HCT116 (cell line): ENCODE measurements around the gene ZNF189. TPM values are rescaled to one million over a fixed set of nuclear protein-coding genes. Genes with fewer than 3 reads are reported as not detected.

Source experiments
- ATAC-seq: fragments of 200-7000 bp; cut with Tn5 transposase; 2 replicates; pipeline ENCODE4 v1.9.1; 2020; ENCODE audit warnings: mild to moderate bottlenecking, moderate library complexity
- BruUV-seq: library from RNA; stranded (reverse); fragments of 400-500 nt; replicated peaks from 2 replicates; lab custom pipeline; 2021; lab: Mats Ljungman, UMichigan
- CTCF ChIA-PET: fragments of 300-600 bp; sonication (Branson Sonifier 250); formaldehyde crosslinking; loops from one replicate; lab custom pipeline; 2021; ENCODE audit warnings: antibody characterized with exemption; lab: Charles Lee
- POLR2A ChIA-PET: fragments of 300-600, 350-600 bp; sonication (Branson Sonifier 250); formaldehyde crosslinking; loops from one replicate; lab custom pipeline; 2021; ENCODE audit warnings: antibody characterized with exemption; lab: Charles Lee
- RAD21 ChIA-PET, 2 experiments: fragments of 300-600 bp; sonication (Branson Sonifier 250); formaldehyde crosslinking; loops; one replicate each; lab custom pipeline; 2023; ENCODE audit warnings: low total read pairs in 2 of 2; ENCODE audit not compliant: uncharacterized antibody in 2 of 2, unreplicated experiment in 2 of 2, low non-redundant PET in 1 of 2; lab: Charles Lee
- DNase-seq: peaks from one replicate; pipeline ENCODE4 v3.0.0-alpha.2; 2010; ENCODE audit warnings: low read depth, low spot score
- H2AFZ ChIP-seq: fragments of 200-600 bp; shearing (Covaris generic), sonication (generic); 2 replicates; pipeline ENCODE4 v1.6.1; 2017; ENCODE audit warnings: low read depth, mixed run types, mixed read lengths, antibody characterized with exemption, low read length; ENCODE audit not compliant: poor library complexity, severe bottlenecking
- H3K27ac ChIP-seq: 2 replicates; pipeline ENCODE4 v1.5.1; 2012; ENCODE audit warnings: low read depth, low read length
- H3K27me3 ChIP-seq: fragments of 200-600 bp; sonication (generic); 2 replicates; pipeline ENCODE4 v1.6.1; 2016; ENCODE audit warnings: mixed run types, low read length, mixed read lengths; ENCODE audit not compliant: insufficient read depth
- H3K36me3 ChIP-seq, 2 experiments: fragments of 200-500 bp in 1 of 2; fragments of 200-600 bp in 1 of 2; sonication (Bioruptor generic) in 1 of 2; sonication (generic) in 1 of 2; 2 replicates each; pipeline versions ENCODE4 v1.5.1 to v1.6.1; 2014 to 2016; ENCODE audit warnings: low read length in 2 of 2, inconsistent platforms in 1 of 2, mixed read lengths in 1 of 2, mixed run types in 1 of 2; ENCODE audit not compliant: insufficient read depth in 2 of 2, control insufficient read depth in 1 of 2
- H3K4me1 ChIP-seq, 2 experiments: fragments of 200-600 bp in 1 of 2; sonication (generic) in 1 of 2; 2 replicates each; pipeline versions ENCODE4 v1.5.1 to v1.6.1; 2012 to 2017; ENCODE audit warnings: low read length in 2 of 2, inconsistent platforms in 1 of 2, mild to moderate bottlenecking in 1 of 2, mixed read lengths in 1 of 2, mixed run types in 1 of 2, moderate library complexity in 1 of 2; ENCODE audit not compliant: insufficient read depth in 2 of 2, control insufficient read depth in 1 of 2
- H3K4me2 ChIP-seq: fragments of 200-600 bp; sonication (generic); 2 replicates; pipeline ENCODE4 v1.6.1; 2017; ENCODE audit warnings: mixed run types, low read length, mixed read lengths
- H3K4me3 ChIP-seq, 2 experiments: fragments of 200-600 bp in 1 of 2; sonication (generic) in 1 of 2; replicated peaks in 1 of 2; 2 replicates each; pipeline ENCODE4 v1.5.1; 2011 to 2016; ENCODE audit warnings: low read length in 2 of 2, control low read depth in 1 of 2, low read depth in 1 of 2, mild to moderate bottlenecking in 1 of 2, mixed read lengths in 1 of 2, mixed run types in 1 of 2
- H3K79me2 ChIP-seq: fragments of 200-600 bp; sonication (generic); 2 replicates; pipeline ENCODE4 v1.6.1; 2017; ENCODE audit warnings: mild to moderate bottlenecking, mixed run types, low read length, moderate library complexity, mixed read lengths; ENCODE audit not compliant: insufficient read depth
- H3K9ac ChIP-seq: fragments of 200-600 bp; sonication (generic); 2 replicates; pipeline ENCODE4 v1.6.1; 2016; ENCODE audit warnings: low read length, mixed read lengths
- H3K9me2 ChIP-seq: fragments of 200-600 bp; sonication (generic), shearing (Covaris generic); 2 replicates; pipeline ENCODE4 v1.6.1; 2017; ENCODE audit warnings: mixed run types, mild to moderate bottlenecking, moderate library complexity; ENCODE audit not compliant: insufficient read depth
- H3K9me3 ChIP-seq, 2 experiments: fragments of 200-500 bp in 1 of 2; fragments of 200-600 bp in 1 of 2; sonication (Bioruptor generic) in 1 of 2; sonication (generic) in 1 of 2; 2 replicates each; pipeline ENCODE4 v1.6.1; 2014 to 2017; ENCODE audit warnings: low read length in 2 of 2, mixed read lengths in 2 of 2, inconsistent platforms in 1 of 2, low read depth in 1 of 2, mild to moderate bottlenecking in 1 of 2, mixed run types in 1 of 2, moderate library complexity in 1 of 2; ENCODE audit not compliant: control insufficient read depth in 1 of 2, insufficient read depth in 1 of 2
- H4K20me1 ChIP-seq: fragments of 200-600 bp; sonication (generic), shearing (Covaris generic); 2 replicates; pipeline ENCODE4 v1.6.1; 2017; ENCODE audit warnings: mixed run types, mild to moderate bottlenecking, moderate library complexity; ENCODE audit not compliant: insufficient read depth
- CBX3 ChIP-seq: IDR thresholded peaks from 2 replicates; pipeline ENCODE4 v1.6.1; 2012; ENCODE audit warnings: low read depth
- EGR1 ChIP-seq: IDR thresholded peaks from 2 replicates; pipeline ENCODE4 v1.6.1; 2012; ENCODE audit warnings: low read depth
- ELF1 ChIP-seq: IDR thresholded peaks from 2 replicates; pipeline ENCODE4 v1.6.1; 2012; ENCODE audit warnings: low read depth, borderline replicate concordance
- EZH2phosphoT487 ChIP-seq: fragments of 200-600 bp; IDR thresholded peaks from 2 replicates; pipeline ENCODE4 v1.6.1; 2018; ENCODE audit warnings: antibody characterized with exemption, borderline replicate concordance
- JUND ChIP-seq: IDR thresholded peaks from 2 replicates; pipeline ENCODE4 v1.6.1; 2012
- POLR2A ChIP-seq: IDR thresholded peaks from 2 replicates; pipeline ENCODE4 v1.7.0; 2011; ENCODE audit warnings: borderline replicate concordance; ENCODE audit not compliant: insufficient read depth, insufficient read length; ENCODE audit errors: extremely low read depth
- POLR2AphosphoS5 ChIP-seq: IDR thresholded peaks from 2 replicates; pipeline ENCODE4 v1.6.1; 2011; ENCODE audit warnings: mild to moderate bottlenecking, low read depth, low read length, moderate library complexity
- RAD21 ChIP-seq: IDR thresholded peaks from 2 replicates; pipeline ENCODE4 v1.6.1; 2012; ENCODE audit warnings: low read depth, mild to moderate bottlenecking
- SP1 ChIP-seq: IDR thresholded peaks from 2 replicates; pipeline ENCODE4 v1.6.1; 2012; ENCODE audit warnings: low read depth
- YY1 ChIP-seq: IDR thresholded peaks from 2 replicates; pipeline ENCODE4 v1.6.1; 2011; ENCODE audit warnings: low read length, low read depth, moderate library complexity, mild to moderate bottlenecking; ENCODE audit not compliant: insufficient replicate concordance; ENCODE audit errors: extremely low read depth
- intact Hi-C: fragments of 100-400 bp; cut with micrococcal nuclease; formaldehyde crosslinking; loops from 2 replicates; pipeline ENCODE4 v1.10.0; 2022
- total RNA-seq: library from RNA; stranded (reverse); gene quantifications from one replicate; pipeline ENCODE4 v1.2.1, GENCODE V29; 2021; ENCODE audit not compliant: unreplicated experiment
- TF ChIP-seq, protein P1 (sequence below): IDR thresholded peaks from 2 replicates; pipeline ENCODE4 v1.6.1; 2012
- TF ChIP-seq, protein P2 (sequence below), 3 experiments: fragments of 200-600 bp in 1 of 3; sonication (generic) in 1 of 3; IDR thresholded peaks in 2 of 3; conservative IDR thresholded peaks in 1 of 3; 2 replicates each; pipeline ENCODE4 v1.5.1; 2012 to 2017; ENCODE audit warnings: low read depth in 2 of 3, low read length in 2 of 3, antibody characterized with exemption in 1 of 3, borderline replicate concordance in 1 of 3, control low read depth in 1 of 3, mild to moderate bottlenecking in 1 of 3, mixed read lengths in 1 of 3, mixed run types in 1 of 3, moderate library complexity in 1 of 3; ENCODE audit not compliant: insufficient read depth in 1 of 3
- TF ChIP-seq, protein P3 (sequence below): IDR thresholded peaks from 2 replicates; pipeline ENCODE4 v1.6.1; 2012
- TF ChIP-seq, protein P4 (sequence below): IDR thresholded peaks from 2 replicates; pipeline ENCODE4 v1.6.1; 2011; ENCODE audit warnings: mild to moderate bottlenecking, low read length, moderate library complexity; ENCODE audit not compliant: insufficient replicate concordance; ENCODE audit errors: extremely low read depth
- TF ChIP-seq, protein P5 (sequence below): IDR thresholded peaks from 2 replicates; pipeline ENCODE4 v1.6.1; 2012; ENCODE audit warnings: low read depth

Gene ZNF189
- total RNA-seq, 1 experiment from 2014 or later: 10.6 TPM

DNA sequence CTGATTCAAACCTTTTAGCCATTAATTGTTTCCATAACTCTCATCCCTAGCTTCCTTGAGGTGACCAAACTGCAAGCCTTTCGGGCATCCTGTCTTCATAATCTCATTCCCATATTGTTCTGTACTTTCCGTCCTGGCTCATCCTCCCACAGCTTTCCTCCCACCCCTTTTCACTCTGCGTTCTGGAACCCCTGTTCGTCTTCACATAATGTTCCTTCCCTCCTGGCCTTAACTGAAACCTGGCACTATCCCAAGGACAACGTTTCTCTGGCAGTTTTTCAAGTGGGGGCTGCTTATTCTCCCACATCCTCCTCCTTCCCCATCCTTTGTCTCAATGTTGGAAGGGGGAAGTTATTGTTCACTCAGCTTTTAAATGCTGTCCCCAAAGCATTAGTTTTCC lies 1.5 kb downstream of the ZNF189 start (continued):
- TF ChIP-seq, protein P1, sequence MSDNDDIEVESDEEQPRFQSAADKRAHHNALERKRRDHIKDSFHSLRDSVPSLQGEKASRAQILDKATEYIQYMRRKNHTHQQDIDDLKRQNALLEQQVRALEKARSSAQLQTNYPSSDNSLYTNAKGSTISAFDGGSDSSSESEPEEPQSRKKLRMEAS: no peak

DNA sequence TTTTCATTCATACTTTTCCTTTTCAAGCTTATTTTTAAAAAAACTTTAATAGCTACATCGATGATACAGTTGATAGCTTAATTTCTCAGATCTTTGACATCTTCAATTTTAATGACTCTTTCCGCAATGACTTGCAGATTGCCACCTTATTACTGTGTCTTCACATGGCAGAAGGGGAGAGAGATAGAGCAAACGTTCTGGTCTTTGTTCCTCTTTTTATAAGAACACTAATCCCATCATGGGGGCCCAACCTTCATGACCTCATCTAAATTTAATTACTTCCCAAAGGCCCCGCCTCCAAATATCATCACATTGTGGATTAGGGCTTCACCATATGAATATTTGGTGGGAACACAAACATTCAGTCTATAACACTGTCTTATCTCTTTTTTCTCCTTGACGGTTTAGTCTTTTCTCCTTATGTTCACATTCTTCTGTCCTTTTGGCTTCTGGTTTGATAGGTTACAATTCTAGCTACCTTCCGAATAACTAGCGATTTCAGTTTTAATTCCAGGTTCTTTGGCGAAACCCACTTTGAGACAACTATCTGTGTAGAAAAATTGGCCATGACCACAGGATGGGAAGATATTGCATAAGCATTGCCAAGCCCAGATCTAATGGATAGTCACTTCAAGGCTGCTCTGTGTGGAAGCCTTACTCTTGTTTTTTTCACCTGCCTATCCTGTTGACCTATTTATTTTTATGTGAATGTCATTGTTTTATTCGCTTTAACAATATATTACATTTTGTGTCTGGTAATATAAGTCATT lies 5.0 kb downstream of the ZNF189 start:
- H2AFZ ChIP-seq: no peak overlapping the region
- peaks cover 56 to 67% of the 10 kb centered on the region in 2 experiments for H3K36me3 ChIP-seq
- H3K9ac ChIP-seq: no peak overlapping the region
- no peaks in the 10 kb centered on the region for H4K20me1 ChIP-seq
- no peak overlapping the region for H3K27ac ChIP-seq
- ATAC-seq: no peak
- RAD21 ChIA-PET: no interaction called here
- no peak for TF ChIP-seq EZH2phosphoT487
- TF ChIP-seq EGR1: no peak
- TF ChIP-seq, protein P2, sequence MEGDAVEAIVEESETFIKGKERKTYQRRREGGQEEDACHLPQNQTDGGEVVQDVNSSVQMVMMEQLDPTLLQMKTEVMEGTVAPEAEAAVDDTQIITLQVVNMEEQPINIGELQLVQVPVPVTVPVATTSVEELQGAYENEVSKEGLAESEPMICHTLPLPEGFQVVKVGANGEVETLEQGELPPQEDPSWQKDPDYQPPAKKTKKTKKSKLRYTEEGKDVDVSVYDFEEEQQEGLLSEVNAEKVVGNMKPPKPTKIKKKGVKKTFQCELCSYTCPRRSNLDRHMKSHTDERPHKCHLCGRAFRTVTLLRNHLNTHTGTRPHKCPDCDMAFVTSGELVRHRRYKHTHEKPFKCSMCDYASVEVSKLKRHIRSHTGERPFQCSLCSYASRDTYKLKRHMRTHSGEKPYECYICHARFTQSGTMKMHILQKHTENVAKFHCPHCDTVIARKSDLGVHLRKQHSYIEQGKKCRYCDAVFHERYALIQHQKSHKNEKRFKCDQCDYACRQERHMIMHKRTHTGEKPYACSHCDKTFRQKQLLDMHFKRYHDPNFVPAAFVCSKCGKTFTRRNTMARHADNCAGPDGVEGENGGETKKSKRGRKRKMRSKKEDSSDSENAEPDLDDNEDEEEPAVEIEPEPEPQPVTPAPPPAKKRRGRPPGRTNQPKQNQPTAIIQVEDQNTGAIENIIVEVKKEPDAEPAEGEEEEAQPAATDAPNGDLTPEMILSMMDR (IDR thresholded peaks at IDR 0.05 in 2 of 3, conservative IDR thresholded peaks at IDR 0.05 in 1 of 3; ENCODE audit: borderline replicate concordance in 1 of 3, insufficient read depth in 1 of 3, low read depth in 2 of 3, low read length in 2 of 3): no peak
- TF ChIP-seq POLR2AphosphoS5: no peak
- no peak for TF ChIP-seq YY1
- TF ChIP-seq JUND: no peak
- no peak for TF ChIP-seq ELF1
- TF ChIP-seq, protein P3, sequence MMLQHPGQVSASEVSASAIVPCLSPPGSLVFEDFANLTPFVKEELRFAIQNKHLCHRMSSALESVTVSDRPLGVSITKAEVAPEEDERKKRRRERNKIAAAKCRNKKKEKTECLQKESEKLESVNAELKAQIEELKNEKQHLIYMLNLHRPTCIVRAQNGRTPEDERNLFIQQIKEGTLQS: no peak
- TF ChIP-seq CBX3: no peak
- no peak for TF ChIP-seq RAD21
- TF ChIP-seq, protein P4, sequence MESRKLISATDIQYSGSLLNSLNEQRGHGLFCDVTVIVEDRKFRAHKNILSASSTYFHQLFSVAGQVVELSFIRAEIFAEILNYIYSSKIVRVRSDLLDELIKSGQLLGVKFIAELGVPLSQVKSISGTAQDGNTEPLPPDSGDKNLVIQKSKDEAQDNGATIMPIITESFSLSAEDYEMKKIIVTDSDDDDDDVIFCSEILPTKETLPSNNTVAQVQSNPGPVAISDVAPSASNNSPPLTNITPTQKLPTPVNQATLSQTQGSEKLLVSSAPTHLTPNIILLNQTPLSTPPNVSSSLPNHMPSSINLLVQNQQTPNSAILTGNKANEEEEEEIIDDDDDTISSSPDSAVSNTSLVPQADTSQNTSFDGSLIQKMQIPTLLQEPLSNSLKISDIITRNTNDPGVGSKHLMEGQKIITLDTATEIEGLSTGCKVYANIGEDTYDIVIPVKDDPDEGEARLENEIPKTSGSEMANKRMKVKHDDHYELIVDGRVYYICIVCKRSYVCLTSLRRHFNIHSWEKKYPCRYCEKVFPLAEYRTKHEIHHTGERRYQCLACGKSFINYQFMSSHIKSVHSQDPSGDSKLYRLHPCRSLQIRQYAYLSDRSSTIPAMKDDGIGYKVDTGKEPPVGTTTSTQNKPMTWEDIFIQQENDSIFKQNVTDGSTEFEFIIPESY: no peak
- TF ChIP-seq, protein P1: no peak
- TF ChIP-seq, protein P5, sequence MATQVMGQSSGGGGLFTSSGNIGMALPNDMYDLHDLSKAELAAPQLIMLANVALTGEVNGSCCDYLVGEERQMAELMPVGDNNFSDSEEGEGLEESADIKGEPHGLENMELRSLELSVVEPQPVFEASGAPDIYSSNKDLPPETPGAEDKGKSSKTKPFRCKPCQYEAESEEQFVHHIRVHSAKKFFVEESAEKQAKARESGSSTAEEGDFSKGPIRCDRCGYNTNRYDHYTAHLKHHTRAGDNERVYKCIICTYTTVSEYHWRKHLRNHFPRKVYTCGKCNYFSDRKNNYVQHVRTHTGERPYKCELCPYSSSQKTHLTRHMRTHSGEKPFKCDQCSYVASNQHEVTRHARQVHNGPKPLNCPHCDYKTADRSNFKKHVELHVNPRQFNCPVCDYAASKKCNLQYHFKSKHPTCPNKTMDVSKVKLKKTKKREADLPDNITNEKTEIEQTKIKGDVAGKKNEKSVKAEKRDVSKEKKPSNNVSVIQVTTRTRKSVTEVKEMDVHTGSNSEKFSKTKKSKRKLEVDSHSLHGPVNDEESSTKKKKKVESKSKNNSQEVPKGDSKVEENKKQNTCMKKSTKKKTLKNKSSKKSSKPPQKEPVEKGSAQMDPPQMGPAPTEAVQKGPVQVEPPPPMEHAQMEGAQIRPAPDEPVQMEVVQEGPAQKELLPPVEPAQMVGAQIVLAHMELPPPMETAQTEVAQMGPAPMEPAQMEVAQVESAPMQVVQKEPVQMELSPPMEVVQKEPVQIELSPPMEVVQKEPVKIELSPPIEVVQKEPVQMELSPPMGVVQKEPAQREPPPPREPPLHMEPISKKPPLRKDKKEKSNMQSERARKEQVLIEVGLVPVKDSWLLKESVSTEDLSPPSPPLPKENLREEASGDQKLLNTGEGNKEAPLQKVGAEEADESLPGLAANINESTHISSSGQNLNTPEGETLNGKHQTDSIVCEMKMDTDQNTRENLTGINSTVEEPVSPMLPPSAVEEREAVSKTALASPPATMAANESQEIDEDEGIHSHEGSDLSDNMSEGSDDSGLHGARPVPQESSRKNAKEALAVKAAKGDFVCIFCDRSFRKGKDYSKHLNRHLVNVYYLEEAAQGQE: no peak
- TF ChIP-seq POLR2A: no peak
- TF ChIP-seq SP1: no peak
- TF ChIP-seq, all 23 proteins: peak for 0
- Histone ChIP-seq H3K4me3 (no peak overlapping the region), H3K9me2 (no peaks in the 10 kb centered on the region), H3K79me2 (peaks cover 25% of the 10 kb centered on the region), H3K4me1 (peaks cover 3 to 7% of the 10 kb centered on the region in 2 experiments; a peak in 3 of 4 replicates), H3K4me2 (no peak overlapping the region), H3K9me3 (peaks cover 5 to 20% of the 10 kb centered on the region in 2 experiments; a peak in 3 of 4 replicates), H3K27me3 (no peaks in the 10 kb centered on the region)
- ChIA-PET POLR2A (no interaction called here), CTCF (interaction anchor here (0.6 kb wide), 1 partner anchor 15 kb away, joined by 3 read pairs; no protein-coding TSS in a partner anchor)
- no peak for DNase-seq
- intact Hi-C loops: no loop called here
- no TSS peak for BruUV-seq
